Measurements from ENCODE around the gene MRPS9.

GRCh38 chr2:105057005-105057404 is 19.1 kb downstream of the MRPS9 start:
- TF ChIP-seq ZNF572 (CRISPR knock-in tag; IDR thresholded peaks at IDR 0.05), result no peak
- TF ChIP-seq BCL6 (CRISPR knock-in tag; IDR thresholded peaks at IDR 0.05), result no peak

Measured in HepG2 (cell line).